HEK293T (cell line): ENCODE data around the gene OVOL2.

Source experiments
- BHLHE40 ChIP-seq: fragments of 450-650 bp; IDR thresholded peaks from 2 replicates; pipeline ENCODE4 v1.6.1; 2016; ENCODE audit warnings: mild to moderate bottlenecking, moderate library complexity, borderline replicate concordance
- CTBP1 ChIP-seq: fragments of 450-650 bp; IDR thresholded peaks from 2 replicates; pipeline ENCODE4 v1.6.1; 2016; ENCODE audit warnings: borderline replicate concordance
- FOXK2 ChIP-seq: fragments of 450-650 bp; IDR thresholded peaks from 2 replicates; pipeline ENCODE4 v1.6.1; 2016; ENCODE audit warnings: mild to moderate bottlenecking
- FOXM1 ChIP-seq: fragments of 450-650 bp; IDR thresholded peaks from 2 replicates; pipeline ENCODE4 v1.6.1; 2017; ENCODE audit warnings: mild to moderate bottlenecking, borderline replicate concordance
- HDGF ChIP-seq: fragments of 450-650 bp; IDR thresholded peaks from 2 replicates; pipeline ENCODE4 v1.6.1; 2017; ENCODE audit warnings: antibody characterized with exemption, borderline replicate concordance
- LEF1 ChIP-seq: fragments of 450-650 bp; IDR thresholded peaks from 2 replicates; pipeline ENCODE4 v1.6.1; 2017; ENCODE audit warnings: mild to moderate bottlenecking, borderline replicate concordance
- SP1 ChIP-seq: fragments of 450-650 bp; IDR thresholded peaks from 2 replicates; pipeline ENCODE4 v1.6.1; 2017
- SUZ12 ChIP-seq: fragments of 450-650 bp; IDR thresholded peaks from 2 replicates; pipeline ENCODE4 v1.6.1; 2016; ENCODE audit warnings: mild to moderate bottlenecking
- TARDBP ChIP-seq: fragments of 450-650 bp; IDR thresholded peaks from 2 replicates; pipeline ENCODE4 v1.6.1; 2016

DNA sequence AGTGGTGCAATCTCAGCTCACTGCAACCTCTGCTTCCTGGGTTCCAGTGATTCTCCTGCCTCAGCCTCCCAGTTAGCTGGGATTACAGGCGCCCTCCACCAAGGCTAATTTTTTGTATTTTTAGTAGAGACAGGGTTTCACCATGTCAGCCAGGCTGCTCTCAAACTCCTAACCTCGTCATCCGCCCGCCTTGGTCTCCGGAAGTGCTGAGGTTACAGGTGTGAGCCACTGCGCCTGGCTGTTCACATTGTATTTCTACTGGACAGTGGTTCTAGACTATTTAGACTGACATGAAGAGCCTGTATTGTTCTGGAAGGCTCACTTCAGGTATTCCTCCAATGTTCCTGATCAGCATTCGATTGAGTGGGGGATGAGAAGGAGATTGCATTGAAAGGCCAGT lies 14.8 kb upstream of the OVOL2 start:
- TF ChIP-seq CTBP1 (no peak), LEF1 (no peak), HDGF (no peak), FOXM1 (no peak), BHLHE40 (no peak), SP1 (no peak), FOXK2 (no peak), TARDBP (no peak), SUZ12 (no peak)
